A549 (cell line): ENCODE measurements around the gene SEMA4D. TPM values are rescaled to one million over a fixed set of nuclear protein-coding genes. Genes with fewer than 3 reads are reported as not detected.

Source experiments
- ATAC-seq, 2 experiments: fragments of 200-7000 bp in 1 of 2; fragments of >200 bp in 1 of 2; cut with Nextera tagmentation in 1 of 2; cut with Tn5 transposase in 1 of 2; 3 replicates each; pipeline versions ENCODE4 v1.8.0 to v1.9.1; 2018 to 2020; ENCODE audit warnings: mild to moderate bottlenecking in 1 of 2, moderate library complexity in 1 of 2
- CTCF ChIA-PET: fragments of 300-600 bp; sonication (Branson Sonifier 250); formaldehyde crosslinking; extraction: SDS; loops from one replicate; lab custom pipeline; 2021; ENCODE audit warnings: antibody characterized with exemption, inconsistent platforms; lab: Yijun Ruan, JAX
- POLR2A ChIA-PET: fragments of 350-600 bp; formaldehyde crosslinking; extraction: SDS; loops from one replicate; lab custom pipeline; 2021; ENCODE audit warnings: antibody characterized with exemption, inconsistent platforms; lab: Yijun Ruan, JAX
- DNase-seq, 2 experiments: peaks; one replicate each; pipeline versions ENCODE4 v3.0.0 to v3.0.0-alpha.2; 2011 to 2016; ENCODE audit warnings: low read depth in 1 of 2, low spot score in 1 of 2
- FAIRE-seq: peaks from 2 replicates; lab custom pipeline; 2011; peaks lifted over from hg19 to GRCh38; lab: Jason Lieb, UNC
- H3K27ac ChIP-seq, 2 experiments: fragments of >200 bp; sonication (Bioruptor Twin); formaldehyde crosslinking; 3 replicates each; pipeline ENCODE4 v1.5.1; 2016 to 2017
- H3K4me1 ChIP-seq: fragments of >200 bp; sonication (Bioruptor Twin); formaldehyde crosslinking; 3 replicates; pipeline ENCODE4 v1.6.1; 2016
- H3K4me2 ChIP-seq: fragments of >200 bp; sonication (Bioruptor Twin); formaldehyde crosslinking; 3 replicates; pipeline ENCODE4 v1.6.1; 2016
- H3K4me3 ChIP-seq: fragments of >200 bp; sonication (Bioruptor Twin); formaldehyde crosslinking; 3 replicates; pipeline ENCODE4 v1.5.1; 2016
- H3K9me3 ChIP-seq: fragments of >200 bp; sonication (Bioruptor Twin); formaldehyde crosslinking; 3 replicates; pipeline ENCODE4 v1.6.1; 2016
- BHLHE40 ChIP-seq: IDR thresholded peaks from 2 replicates; pipeline ENCODE4 v1.6.1; 2012; ENCODE audit warnings: low read depth, low read length, inconsistent platforms
- CHD4 ChIP-seq: fragments of 200-600 bp; sonication (generic); IDR thresholded peaks from 2 replicates; pipeline ENCODE4 v1.6.1; 2016; ENCODE audit warnings: antibody characterized with exemption, mild to moderate bottlenecking, borderline replicate concordance
- EHMT2 ChIP-seq: fragments of 200-600 bp; sonication (generic); IDR thresholded peaks from 2 replicates; pipeline ENCODE4 v1.6.1; 2016; ENCODE audit warnings: antibody characterized with exemption, low read depth, mild to moderate bottlenecking, moderate library complexity
- FOSB ChIP-seq: fragments of 250-450 bp; sonication (Bioruptor Pico); IDR thresholded peaks from 2 replicates; pipeline ENCODE4 v1.5.0; 2020; ENCODE audit warnings: mild to moderate bottlenecking, moderate library complexity
- HDAC2 ChIP-seq: fragments of 200-600 bp; sonication (generic); IDR thresholded peaks from 2 replicates; pipeline ENCODE4 v1.6.1; 2016
- HOXA7 ChIP-seq: fragments of 250-450 bp; sonication (Bioruptor Pico); IDR thresholded peaks from 2 replicates; pipeline ENCODE4 v1.5.0; 2020; ENCODE audit warnings: mild to moderate bottlenecking, moderate library complexity
- HOXB13 ChIP-seq: fragments of 250-450 bp; sonication (Bioruptor Pico); IDR thresholded peaks from 2 replicates; pipeline ENCODE4 v1.5.0; 2020; ENCODE audit warnings: low read depth, mild to moderate bottlenecking, moderate library complexity
- HOXB5 ChIP-seq: fragments of 250-450 bp; sonication (Bioruptor Pico); IDR thresholded peaks from 2 replicates; pipeline ENCODE4 v1.5.0; 2020; ENCODE audit warnings: mild to moderate bottlenecking, moderate library complexity
- JUN ChIP-seq, 2 experiments: fragments of >200 bp; sonication (Bioruptor Twin); formaldehyde crosslinking; IDR thresholded peaks; 2 replicates in 1 of 2; 3 replicates in 1 of 2; pipeline ENCODE4 v1.6.1; 2016 to 2017
- KDM1A ChIP-seq: fragments of 200-600 bp; sonication (generic); IDR thresholded peaks from 2 replicates; pipeline ENCODE4 v1.6.1; 2016; ENCODE audit warnings: low read depth, mild to moderate bottlenecking
- MAFK ChIP-seq: fragments of 450-650 bp; IDR thresholded peaks from 2 replicates; pipeline ENCODE4 v1.6.1; 2014; ENCODE audit not compliant: partially characterized antibody
- MAX ChIP-seq: IDR thresholded peaks from 2 replicates; pipeline ENCODE4 v1.6.1; 2012
- NFE2L2 ChIP-seq: fragments of 150-350 bp; conservative IDR thresholded peaks from 2 replicates; pipeline ENCODE4 v1.6.1; 2014; ENCODE audit warnings: low read length
- NPAS2 ChIP-seq: fragments of 250-450 bp; sonication (Bioruptor Pico); IDR thresholded peaks from 2 replicates; pipeline ENCODE4 v1.8.0; 2022; ENCODE audit warnings: mild to moderate bottlenecking, moderate library complexity, borderline replicate concordance
- NR3C1 ChIP-seq: fragments of >200 bp; sonication (Bioruptor Twin); formaldehyde crosslinking; IDR thresholded peaks from 3 replicates; pipeline ENCODE4 v1.6.1; 2017
- PBX3 ChIP-seq: IDR thresholded peaks from 2 replicates; pipeline ENCODE4 v1.6.1; 2012
- PHF8 ChIP-seq: fragments of 200-600 bp; sonication (generic); IDR thresholded peaks from 2 replicates; pipeline ENCODE4 v1.6.1; 2016; ENCODE audit warnings: low read depth, mild to moderate bottlenecking, antibody characterized with exemption, moderate library complexity, borderline replicate concordance
- RARB ChIP-seq: fragments of 250-450 bp; sonication (Bioruptor Pico); IDR thresholded peaks from 2 replicates; pipeline ENCODE4 v1.8.0; 2021; ENCODE audit warnings: mild to moderate bottlenecking, moderate library complexity
- REST ChIP-seq: fragments of 200-600 bp; sonication (generic); IDR thresholded peaks from 2 replicates; pipeline ENCODE4 v1.6.1; 2016; ENCODE audit warnings: antibody characterized with exemption, mild to moderate bottlenecking, moderate library complexity
- RFX5 ChIP-seq: fragments of 450-650 bp; IDR thresholded peaks from 2 replicates; pipeline ENCODE4 v1.7.1; 2014; ENCODE audit warnings: antibody characterized with exemption, mild to moderate bottlenecking, moderate library complexity
- ZC3H11A ChIP-seq: fragments of 450-650 bp; IDR thresholded peaks from 2 replicates; pipeline ENCODE4 v1.6.1; 2014; ENCODE audit warnings: antibody characterized with exemption, mild to moderate bottlenecking
- ZFP36 ChIP-seq: fragments of 450-650 bp; IDR thresholded peaks from 2 replicates; pipeline ENCODE4 v1.6.1; 2014; ENCODE audit warnings: borderline replicate concordance; ENCODE audit not compliant: partially characterized antibody
- WGBS: methylation state at CpG from one replicate; pipeline ENCODE4 v1.1.6; 2017; ENCODE audit errors: missing lambda C conversion rate; 5-methylcytosine and 5-hydroxymethylcytosine counted together
- polyA plus RNA-seq, 4 experiments: library from polyadenylated mRNA; depleted of rRNA in 3 of 4; stranded (reverse); fragments of >200 nt; fragmentation: RNase III in 1 of 4; extraction: RNeasy Plus Mini Kit Qiagen cat#74134 plus additional on column Dnase treatment in 1 of 4; gene quantifications; 2 replicates in 3 of 4; 3 replicates in 1 of 4; pipeline ENCODE4 v1.2.3, GENCODE V29; 2011 to 2017
- TF ChIP-seq, protein P1 (sequence below): fragments of 150-350 bp; IDR thresholded peaks from 2 replicates; pipeline ENCODE4 v1.6.1; 2014; ENCODE audit warnings: low read depth, mild to moderate bottlenecking, low read length
- TF ChIP-seq, protein P2 (sequence below): fragments of >200 bp; sonication (Bioruptor Twin); formaldehyde crosslinking; IDR thresholded peaks from 3 replicates; pipeline ENCODE4 v1.6.1; 2016

Gene SEMA4D
- polyA plus RNA-seq, 2 of the 4 experiments (the other 2 are of a cell fraction): 5.3 to 7.2 TPM

- no peak for FAIRE-seq
- DNase-seq: no peak
- Histone ChIP-seq H3K9me3 (no peaks in the 10 kb centered on the region), H3K27ac (no peak overlapping the region), H3K4me1 (peaks cover 5% of the 10 kb centered on the region; the same call in 1 of the 3 replicates), H3K4me3 (no peak overlapping the region), H3K4me2 (no peak overlapping the region)
- TF ChIP-seq CHD4 (no peak), REST (no peak), HOXB5 (CRISPR knock-in tag) (no peak), HOXA7 (no peak)
- TF ChIP-seq, protein P1, sequence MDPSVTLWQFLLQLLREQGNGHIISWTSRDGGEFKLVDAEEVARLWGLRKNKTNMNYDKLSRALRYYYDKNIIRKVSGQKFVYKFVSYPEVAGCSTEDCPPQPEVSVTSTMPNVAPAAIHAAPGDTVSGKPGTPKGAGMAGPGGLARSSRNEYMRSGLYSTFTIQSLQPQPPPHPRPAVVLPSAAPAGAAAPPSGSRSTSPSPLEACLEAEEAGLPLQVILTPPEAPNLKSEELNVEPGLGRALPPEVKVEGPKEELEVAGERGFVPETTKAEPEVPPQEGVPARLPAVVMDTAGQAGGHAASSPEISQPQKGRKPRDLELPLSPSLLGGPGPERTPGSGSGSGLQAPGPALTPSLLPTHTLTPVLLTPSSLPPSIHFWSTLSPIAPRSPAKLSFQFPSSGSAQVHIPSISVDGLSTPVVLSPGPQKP: no peak
- CTCF ChIA-PET: interaction anchor here (0.7 to 1.9 kb wide), 3 partner anchors 23 to 730 kb away, joined by 3 to 5 read pairs (median 4); no protein-coding TSS in a partner anchor
- ATAC-seq: no peak
- WGBS: 59% methylated on average over 3 of the region's 4 CpGs
- POLR2A ChIA-PET: no interaction called here
Measured at GRCh38 chr9:89532478-89532877, 34.6 kb upstream of the SEMA4D start.

DNA sequence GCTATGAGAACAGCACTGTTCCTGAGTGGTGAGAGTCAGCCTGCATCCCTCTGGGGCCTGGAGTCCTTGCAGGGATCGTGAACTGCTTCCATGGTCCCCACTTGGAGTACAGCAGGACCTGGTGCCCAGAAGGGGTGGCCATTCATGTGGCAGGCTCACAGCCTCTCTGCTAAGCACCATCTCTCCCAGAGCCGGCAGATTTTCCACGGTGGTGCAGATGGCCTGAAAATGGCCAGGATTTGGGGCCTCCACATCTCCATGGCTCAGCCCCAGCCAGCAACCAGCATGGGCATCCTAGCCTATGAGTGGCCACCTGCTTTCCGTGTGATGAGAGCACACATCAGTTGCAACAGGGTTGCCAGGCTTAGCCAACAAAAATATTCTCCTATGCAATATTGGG is 33.9 kb upstream of the SEMA4D start:
- no peak overlapping the region for H3K4me2 ChIP-seq
- 76% methylated on average over 4 of the region's 4 CpGs for WGBS

DNA sequence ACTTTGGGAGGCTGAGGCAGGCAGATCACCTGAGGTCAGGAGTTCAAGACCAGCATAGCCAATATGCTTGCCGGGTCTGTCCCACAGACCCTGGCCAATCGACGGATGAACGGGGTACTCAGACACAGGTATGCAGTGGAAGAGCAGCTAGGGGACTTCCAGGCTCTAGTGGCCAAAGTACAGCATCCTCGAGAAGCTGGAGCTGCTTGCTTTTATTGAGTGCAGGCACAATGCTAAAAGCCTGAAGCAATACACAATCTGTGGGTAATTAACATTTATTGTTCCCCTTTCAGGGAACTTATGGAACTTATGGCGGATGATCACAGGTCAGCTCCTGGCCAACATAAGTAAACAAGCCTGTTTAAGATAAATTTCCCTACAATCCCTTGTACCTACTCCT is 32.8 kb upstream of the SEMA4D start:
- no peak for ATAC-seq
- H3K27ac ChIP-seq: no peak overlapping the region
- WGBS: 71% methylated on average over 6 of the region's 6 CpGs
- no peaks in the 10 kb centered on the region for H3K9me3 ChIP-seq
- no peak overlapping the region for H3K4me2 ChIP-seq
- FAIRE-seq: no peak
- no peak overlapping the region for H3K4me3 ChIP-seq
- CTCF ChIA-PET: interaction anchor here (0.6 to 1.5 kb wide), 3 partner anchors 18 to 118 kb away, joined by 3 to 8 read pairs (median 3); no protein-coding TSS in a partner anchor
- DNase-seq: no peak
- peaks cover 5% of the 10 kb centered on the region; the same call in 1 of the 3 replicates for H3K4me1 ChIP-seq
- POLR2A ChIA-PET: no interaction called here
- TF ChIP-seq MAX (no peak), KDM1A (no peak), HOXB13 (no peak), BHLHE40 (no peak), JUN (IDR thresholded peaks at IDR 0.05) (no peak), RARB (no peak), NPAS2 (no peak), ZFP36 (no peak), NFE2L2 (no peak), HDAC2 (no peak), NR3C1 (no peak), RFX5 (no peak), REST (no peak), EHMT2 (no peak)
- TF ChIP-seq, protein P2, sequence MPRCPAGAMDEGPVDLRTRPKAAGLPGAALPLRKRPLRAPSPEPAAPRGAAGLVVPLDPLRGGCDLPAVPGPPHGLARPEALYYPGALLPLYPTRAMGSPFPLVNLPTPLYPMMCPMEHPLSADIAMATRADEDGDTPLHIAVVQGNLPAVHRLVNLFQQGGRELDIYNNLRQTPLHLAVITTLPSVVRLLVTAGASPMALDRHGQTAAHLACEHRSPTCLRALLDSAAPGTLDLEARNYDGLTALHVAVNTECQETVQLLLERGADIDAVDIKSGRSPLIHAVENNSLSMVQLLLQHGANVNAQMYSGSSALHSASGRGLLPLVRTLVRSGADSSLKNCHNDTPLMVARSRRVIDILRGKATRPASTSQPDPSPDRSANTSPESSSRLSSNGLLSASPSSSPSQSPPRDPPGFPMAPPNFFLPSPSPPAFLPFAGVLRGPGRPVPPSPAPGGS: no peak

More for the DNA sequence above, 33.9 kb upstream of the SEMA4D start:
- no peaks in the 10 kb centered on the region for H3K9me3 ChIP-seq
- TF ChIP-seq PBX3 (no peak), FOSB (CRISPR knock-in tag) (no peak), MAFK (no peak), ZC3H11A (no peak), PHF8 (no peak)
- DNase-seq (no peak), ATAC-seq (no peak), FAIRE-seq (no peak)
- peaks cover 5% of the 10 kb centered on the region; the same call in 1 of the 3 replicates for H3K4me1 ChIP-seq
- ChIA-PET POLR2A (no interaction called here), CTCF (interaction anchor here (1.1 to 1.9 kb wide), 3 partner anchors 17 to 71 kb away, joined by 4 to 8 read pairs (median 5); no protein-coding TSS in a partner anchor)
- no peak overlapping the region for H3K27ac ChIP-seq
- no peak overlapping the region for H3K4me3 ChIP-seq
